GM18511 (cell line): ENCODE measurements around the gene ZNRF1.
A peak's percentile ranks its signal among the peaks of the same experiment; 100 is the strongest.

ENCODE experiments used
- ATAC-seq: cut with Tn5 transposase; IDR thresholded peaks from one replicate; pipeline ENCODE4 v1.9.1; 2021; ENCODE audit warnings: mild to moderate bottlenecking, moderate library complexity; ENCODE audit not compliant: unreplicated experiment

ZNRF1 gene

DNA sequence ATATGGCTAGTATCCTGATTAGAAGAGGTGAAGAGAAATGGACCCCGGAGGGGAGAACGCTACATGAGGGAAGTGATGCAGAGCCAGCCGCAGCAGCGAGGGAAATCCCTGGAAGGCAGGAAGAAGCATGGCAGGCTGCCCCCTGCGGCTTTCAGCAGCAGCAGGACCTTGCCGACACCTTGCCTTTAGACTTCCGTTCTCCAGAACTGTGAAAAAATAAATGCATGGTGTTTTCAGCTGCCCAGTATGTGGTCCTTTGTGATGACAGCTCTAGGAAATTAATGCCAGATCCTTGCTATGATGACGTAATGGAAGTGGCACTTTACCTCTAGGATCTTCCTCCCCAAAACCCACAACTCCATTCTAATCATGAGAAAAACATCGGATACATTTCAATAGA lies 139.8 kb downstream of the ZNRF1 start:
- no peak for ATAC-seq

DNA sequence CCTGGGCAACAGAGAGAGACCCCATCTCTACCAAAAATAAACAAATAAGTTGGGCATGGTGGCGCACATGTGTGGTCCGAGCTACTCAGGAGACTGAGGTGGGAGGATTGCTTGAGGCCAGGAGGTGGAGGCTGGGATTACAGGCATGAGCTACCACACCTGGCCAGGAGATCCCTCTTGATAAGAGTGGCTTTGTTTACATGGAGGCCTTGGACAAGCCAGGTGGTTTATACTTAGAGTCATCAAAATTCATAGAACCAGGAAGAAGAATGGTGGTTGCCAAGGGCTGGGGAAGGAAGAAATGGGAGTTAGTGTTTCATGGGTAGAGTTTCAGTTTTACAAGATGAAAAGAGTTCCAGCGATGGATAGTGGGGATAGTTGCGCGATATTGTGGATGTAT lies 140.7 kb downstream of the ZNRF1 start:
- ATAC-seq, result no peak

DNA sequence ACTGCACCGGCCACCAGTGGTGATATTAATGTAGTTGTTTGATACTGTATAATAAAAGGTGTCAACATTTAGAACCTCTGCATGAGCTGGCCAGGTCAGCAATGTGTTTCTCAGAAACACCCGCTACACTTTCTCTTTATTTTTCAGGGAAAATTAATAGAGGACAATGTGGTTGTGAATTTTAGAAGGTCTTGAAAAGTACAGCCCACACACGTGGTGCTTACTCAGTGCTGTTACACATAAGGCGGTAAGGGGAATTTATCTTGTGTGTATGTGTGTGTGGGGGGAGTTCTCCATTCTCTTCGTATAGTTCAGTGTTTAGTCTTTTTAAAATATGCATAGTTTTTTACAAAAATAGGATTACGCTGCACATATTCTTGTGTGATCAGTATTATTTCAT lies 145.1 kb downstream of the ZNRF1 start:
- ATAC-seq, result no peak

DNA sequence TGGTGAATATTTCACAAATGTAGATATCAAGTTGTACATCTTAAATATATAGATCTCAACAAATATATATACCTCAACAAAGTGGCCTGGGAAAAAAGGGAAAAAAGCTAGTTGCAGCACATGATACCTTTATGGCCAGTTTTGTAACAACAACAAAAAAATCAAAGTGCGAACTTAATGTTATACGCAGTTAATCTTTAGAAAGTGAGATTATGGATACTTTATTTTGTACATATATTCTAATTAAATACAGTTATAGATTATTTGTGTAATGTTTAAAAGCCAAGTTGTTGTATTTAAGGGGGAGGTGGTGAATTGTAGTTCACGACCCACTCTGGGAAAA lies 149.1 kb downstream of the ZNRF1 start:
- no peak for ATAC-seq

DNA sequence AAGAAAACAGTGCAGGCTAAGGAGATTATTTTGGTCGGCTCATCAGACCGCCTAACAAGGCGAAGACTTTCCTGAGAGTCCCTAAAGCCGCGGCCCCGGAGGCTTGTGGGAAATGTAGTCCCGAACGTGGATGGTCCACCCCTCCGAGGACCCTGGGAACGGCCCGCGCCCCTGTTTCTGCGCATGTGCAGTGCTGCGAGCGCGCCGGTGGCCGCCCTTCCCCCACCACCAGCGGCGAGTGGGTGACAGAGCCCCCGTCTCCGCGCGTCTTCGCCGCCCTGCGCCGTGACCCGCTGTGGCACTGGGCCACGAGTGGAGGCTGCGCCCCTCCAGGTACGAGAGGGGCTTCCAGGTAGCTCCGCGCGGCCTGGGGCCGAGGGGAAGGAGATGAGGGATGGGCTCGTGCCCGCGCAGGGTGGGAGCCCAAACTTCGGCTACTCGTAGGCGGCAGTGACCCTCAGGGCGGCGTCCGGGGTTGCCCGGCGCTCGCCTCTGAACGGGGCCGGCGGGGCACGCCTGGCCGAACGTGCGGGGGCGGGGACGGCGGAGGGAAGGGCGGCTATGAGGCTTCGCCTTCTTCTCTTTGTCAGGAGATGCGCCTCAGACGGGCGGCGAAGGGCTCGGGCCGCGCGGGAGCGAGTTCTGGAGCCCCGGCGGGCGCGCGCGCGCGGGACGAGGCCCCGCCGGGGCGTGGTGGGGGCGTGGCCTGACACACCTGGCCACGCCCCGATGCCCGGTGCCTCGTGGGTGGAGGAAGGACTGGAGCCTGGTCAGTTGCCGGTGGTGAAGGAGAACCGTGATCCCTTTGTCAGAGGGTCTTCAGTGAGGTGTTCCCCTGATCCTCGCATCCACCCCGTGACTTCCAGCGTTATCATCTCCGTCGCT lies 149.7 kb downstream of the ZNRF1 start, which contains the start of gene ZFP1:
ZFP1 (plus strand) TSS at position 214 of the 885 bp plus-strand sequence. CDS start 4,428 bp downstream, outside the sequence.
- ATAC-seq, result peak; percentile 90

DNA sequence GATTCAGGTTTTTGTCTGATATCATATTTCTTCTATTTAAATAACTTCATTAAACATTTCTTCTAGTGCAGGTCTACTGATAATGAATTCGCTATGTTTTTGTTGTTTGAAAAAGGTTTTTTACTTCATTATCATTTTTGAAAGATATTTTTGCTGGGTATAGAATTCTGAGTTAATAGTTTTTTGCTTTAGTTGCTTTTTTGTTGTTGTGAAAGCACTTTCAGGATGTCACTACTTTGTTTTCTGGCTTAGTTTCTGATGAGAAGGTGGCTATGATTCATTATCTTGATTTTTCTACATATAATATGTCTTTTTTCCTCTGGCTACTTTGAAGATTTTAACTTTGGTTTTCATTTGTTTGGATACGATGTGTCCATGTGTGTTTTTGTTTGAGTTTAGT lies 153.0 kb downstream of the ZNRF1 start:
- ATAC-seq, result no peak

DNA sequence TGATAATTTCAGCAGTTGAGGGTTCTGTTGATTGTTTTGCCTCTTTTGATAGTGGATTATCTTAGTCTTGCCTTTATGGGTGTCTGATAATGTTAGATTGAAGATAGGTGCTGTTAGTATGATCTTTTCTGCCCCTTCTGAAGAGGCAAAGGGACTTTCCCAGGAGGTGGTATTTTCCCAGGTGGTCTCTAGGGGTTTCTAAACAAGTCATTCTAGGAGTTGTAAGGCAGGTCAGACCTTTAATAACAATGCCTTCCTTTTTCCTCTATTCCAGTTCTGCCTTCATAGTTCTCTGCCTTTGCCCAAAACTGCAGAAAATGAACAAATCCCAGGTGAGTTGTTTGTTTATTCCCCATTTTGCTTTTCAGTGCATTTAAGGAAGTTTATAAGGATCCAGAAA lies 153.8 kb downstream of the ZNRF1 start:
- no peak for ATAC-seq

DNA sequence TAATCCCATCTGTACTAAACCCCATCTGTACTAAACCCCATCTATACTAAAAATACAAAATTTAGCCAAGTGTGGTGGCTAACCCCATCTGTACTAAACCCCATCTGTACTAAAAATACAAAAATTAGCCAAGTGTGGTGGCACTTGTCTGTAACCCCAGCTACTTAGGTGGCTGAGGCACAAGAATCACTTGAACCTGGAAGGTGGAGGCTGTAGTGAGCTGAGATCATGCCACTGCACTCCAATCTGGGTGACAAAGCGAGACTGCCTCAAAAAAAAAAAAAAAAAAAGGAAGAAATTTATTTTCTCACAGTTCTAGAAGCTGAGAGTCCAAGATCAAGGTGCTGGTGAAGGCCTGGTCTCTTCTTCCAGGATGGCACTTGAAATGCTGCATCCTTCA lies 161.6 kb downstream of the ZNRF1 start:
- ATAC-seq, result no peak
